ENCODE measurements around the gene ETNPPL.

DNA sequence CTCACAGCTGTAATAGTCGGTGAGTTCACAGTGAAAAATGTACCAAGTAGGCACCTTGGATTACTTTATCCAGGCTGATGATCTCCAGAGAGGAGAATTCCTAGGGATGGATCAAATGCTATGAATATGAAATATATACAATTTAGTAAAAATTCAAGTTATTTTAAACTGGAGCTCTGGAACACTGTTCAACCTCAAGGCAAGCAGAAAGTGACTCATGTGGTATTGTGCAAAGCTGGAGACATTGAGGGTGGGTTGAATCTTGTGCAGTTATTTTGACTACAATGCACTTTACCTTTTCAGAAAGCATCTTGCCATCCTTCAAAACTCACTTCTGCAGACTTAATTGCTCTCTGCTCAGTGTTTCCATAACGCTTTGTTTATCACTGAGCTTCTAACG lies 69.0 kb downstream of the ETNPPL start:
- no peak for TF ChIP-seq ZFX (IDR thresholded peaks at IDR 0.05)
- TF ChIP-seq, protein P1, sequence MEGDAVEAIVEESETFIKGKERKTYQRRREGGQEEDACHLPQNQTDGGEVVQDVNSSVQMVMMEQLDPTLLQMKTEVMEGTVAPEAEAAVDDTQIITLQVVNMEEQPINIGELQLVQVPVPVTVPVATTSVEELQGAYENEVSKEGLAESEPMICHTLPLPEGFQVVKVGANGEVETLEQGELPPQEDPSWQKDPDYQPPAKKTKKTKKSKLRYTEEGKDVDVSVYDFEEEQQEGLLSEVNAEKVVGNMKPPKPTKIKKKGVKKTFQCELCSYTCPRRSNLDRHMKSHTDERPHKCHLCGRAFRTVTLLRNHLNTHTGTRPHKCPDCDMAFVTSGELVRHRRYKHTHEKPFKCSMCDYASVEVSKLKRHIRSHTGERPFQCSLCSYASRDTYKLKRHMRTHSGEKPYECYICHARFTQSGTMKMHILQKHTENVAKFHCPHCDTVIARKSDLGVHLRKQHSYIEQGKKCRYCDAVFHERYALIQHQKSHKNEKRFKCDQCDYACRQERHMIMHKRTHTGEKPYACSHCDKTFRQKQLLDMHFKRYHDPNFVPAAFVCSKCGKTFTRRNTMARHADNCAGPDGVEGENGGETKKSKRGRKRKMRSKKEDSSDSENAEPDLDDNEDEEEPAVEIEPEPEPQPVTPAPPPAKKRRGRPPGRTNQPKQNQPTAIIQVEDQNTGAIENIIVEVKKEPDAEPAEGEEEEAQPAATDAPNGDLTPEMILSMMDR (conservative IDR thresholded peaks at IDR 0.05) = no peak
